ENCODE results near the gene PDZD11.

DNA sequence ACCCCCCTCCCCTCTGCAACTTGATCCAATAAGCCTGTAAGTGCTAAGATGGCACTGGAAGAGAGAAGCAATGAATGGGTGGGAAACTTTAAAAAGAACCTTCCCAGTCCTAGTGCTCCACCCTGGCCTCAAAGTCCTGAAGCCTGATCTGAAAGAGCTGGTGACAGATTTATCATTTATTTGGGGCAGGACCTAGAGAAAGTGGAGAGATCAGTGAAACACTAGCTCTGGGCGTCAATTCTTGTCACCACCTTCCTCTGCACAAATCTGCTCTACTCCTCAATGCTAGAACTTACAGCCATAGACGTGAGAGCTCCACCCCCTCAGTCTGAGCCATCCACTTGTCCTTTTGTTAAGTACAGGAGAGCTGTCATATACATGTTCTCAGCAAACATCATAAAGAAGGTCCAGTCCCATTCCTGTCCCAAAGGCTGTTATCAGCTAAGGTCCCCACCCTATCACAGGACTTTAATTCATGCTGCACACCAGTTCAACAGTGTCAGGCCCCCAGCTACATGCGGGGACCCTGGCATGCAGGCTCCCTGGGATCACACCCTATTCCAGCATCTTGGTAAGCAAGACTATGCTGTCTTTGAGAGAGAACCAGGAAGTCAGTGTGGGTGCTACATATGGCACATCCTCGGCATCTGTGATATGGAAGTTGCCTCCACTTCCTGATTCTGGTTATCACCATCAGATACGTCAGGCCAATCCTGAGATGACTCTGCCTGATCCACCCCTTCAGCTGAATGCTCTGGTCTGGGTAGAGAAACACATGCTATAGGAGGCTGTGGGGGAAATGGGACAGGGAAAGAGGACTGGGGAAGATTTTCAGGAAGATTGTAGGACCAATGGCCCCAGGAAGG is 32.1 kb downstream of the PDZD11 start:
- TF ChIP-seq CTCF (conservative IDR thresholded peaks at IDR 0.05 in 1 of 2, IDR thresholded peaks at IDR 0.05 in 1 of 2; ENCODE audit: low read depth in 1 of 2, low read length in 2 of 2) (no peak), EZH2 (IDR thresholded peaks at IDR 0.05; ENCODE audit: low read length, missing control alignments) (no peak)
